PC-9 (cell line): ENCODE data around the gene NADK. TPM values are rescaled to one million over a fixed set of nuclear protein-coding genes. Genes with fewer than 3 reads are reported as not detected.

ENCODE experiments used
- BruUV-seq: library from RNA; stranded (reverse); fragments of 400-500 nt; replicated peaks from 2 replicates; lab custom pipeline; 2021; lab: Mats Ljungman, UMichigan
- CTCF ChIA-PET: fragments of 300-600 bp; sonication (Branson Sonifier 250); formaldehyde crosslinking; loops from one replicate; lab custom pipeline; 2022; ENCODE audit warnings: antibody characterized with exemption; lab: Charles Lee
- POLR2A ChIA-PET: fragments of 300-600 bp; sonication (Branson Sonifier 250); formaldehyde crosslinking; loops from one replicate; lab custom pipeline; 2022; ENCODE audit warnings: antibody characterized with exemption; ENCODE audit not compliant: unreplicated experiment; lab: Charles Lee
- DNase-seq, 2 experiments: peaks; one replicate each; pipeline versions ENCODE4 v3.0.0 to v3.0.0-alpha.2; 2015 to 2022; ENCODE audit warnings: mixed read lengths in 1 of 2
- H2AFZ ChIP-seq: fragments of 200-600 bp; sonication (generic); 2 replicates; pipeline ENCODE4 v1.8.1; 2017; ENCODE audit warnings: antibody characterized with exemption
- H3F3A ChIP-seq: fragments of 200-600 bp; sonication (generic); 2 replicates; pipeline ENCODE4 v1.8.1; 2017; ENCODE audit warnings: antibody characterized with exemption, mild to moderate bottlenecking, low read depth; ENCODE audit not compliant: insufficient read depth
- H3K27ac ChIP-seq: fragments of 200-600 bp; sonication (generic); 2 replicates; pipeline ENCODE4 v1.6.1; 2016; ENCODE audit warnings: mixed run types
- H3K27me3 ChIP-seq: fragments of 200-600 bp; sonication (generic); 2 replicates; pipeline ENCODE4 v1.6.1; 2016; ENCODE audit warnings: low read depth, mixed run types; ENCODE audit not compliant: insufficient read depth
- H3K36me3 ChIP-seq: fragments of 200-600 bp; sonication (generic); 2 replicates; pipeline ENCODE4 v1.6.1; 2016; ENCODE audit warnings: low read depth, mixed run types
- H3K4me1 ChIP-seq: fragments of 200-600 bp; sonication (generic); replicated peaks from 2 replicates; pipeline ENCODE4 v1.6.1; 2016; ENCODE audit warnings: mixed run types; ENCODE audit not compliant: insufficient read depth
- H3K4me2 ChIP-seq: fragments of 200-600 bp; sonication (generic); 2 replicates; pipeline ENCODE4 v1.6.1; 2017; ENCODE audit warnings: mixed run types
- H3K4me3 ChIP-seq: fragments of 200-600 bp; sonication (generic); 2 replicates; pipeline ENCODE4 v1.6.1; 2016; ENCODE audit warnings: mixed run types
- H3K79me2 ChIP-seq: fragments of 200-600 bp; sonication (generic); 2 replicates; pipeline ENCODE4 v1.6.1; 2017; ENCODE audit warnings: low read depth, mixed run types
- H3K9me2 ChIP-seq: fragments of 200-600 bp; sonication (generic); 2 replicates; pipeline ENCODE4 v1.8.1; 2017; ENCODE audit warnings: mild to moderate bottlenecking; ENCODE audit not compliant: insufficient read depth
- H3K9me3 ChIP-seq: fragments of 200-600 bp; sonication (generic); 2 replicates; pipeline ENCODE4 v1.8.1; 2016; ENCODE audit warnings: low read depth; ENCODE audit not compliant: insufficient read depth
- H4K20me1 ChIP-seq: fragments of 200-600 bp; sonication (generic); 2 replicates; pipeline ENCODE4 v1.8.1; 2017; ENCODE audit not compliant: insufficient read depth
- EZH2 ChIP-seq: fragments of 200-600 bp; sonication (generic); IDR thresholded peaks from 2 replicates; pipeline ENCODE4 v1.8.0; 2017; ENCODE audit warnings: antibody characterized with exemption, low read depth
- intact Hi-C: fragments of 100-400 bp; cut with micrococcal nuclease; formaldehyde crosslinking; loops from one replicate; pipeline ENCODE4 v1.10.0; 2022; ENCODE audit not compliant: unreplicated experiment
- total RNA-seq: library from RNA; stranded (reverse); gene quantifications from 2 replicates; pipeline ENCODE4 v1.2.3, GENCODE V29; 2021
- TF ChIP-seq, protein P1 (sequence below): fragments of 200-600 bp; sonication (generic); conservative IDR thresholded peaks from 2 replicates; pipeline ENCODE4 v1.6.1; 2017; ENCODE audit warnings: mixed run types, antibody characterized with exemption, mild to moderate bottlenecking, moderate library complexity

The NADK gene
- total RNA-seq, 1 experiment from 2014 or later = 105 TPM

- Histone ChIP-seq H4K20me1 (peaks cover 11% of the 10 kb centered on the region; the same call in 1 of the 2 replicates), H3F3A (peaks cover 38% of the 10 kb centered on the region), H3K79me2 (peaks cover 34% of the 10 kb centered on the region), H3K4me2 (no peak overlapping the region), H3K27ac (no peak overlapping the region), H3K9me2 (no peaks in the 10 kb centered on the region), H3K36me3 (peaks cover 15% of the 10 kb centered on the region; the same call in 1 of the 2 replicates), H2AFZ (no peak overlapping the region), H3K4me1 (peaks cover 35% of the 10 kb centered on the region), H3K27me3 (no peaks in the 10 kb centered on the region), H3K4me3 (no peak overlapping the region), H3K9me3 (no peaks in the 10 kb centered on the region)
- POLR2A ChIA-PET = no interaction called here
- intact Hi-C loops = no loop called here
- no TSS peak for BruUV-seq
- no peak for DNase-seq
- CTCF ChIA-PET = no interaction called here
- TF ChIP-seq, protein P1, sequence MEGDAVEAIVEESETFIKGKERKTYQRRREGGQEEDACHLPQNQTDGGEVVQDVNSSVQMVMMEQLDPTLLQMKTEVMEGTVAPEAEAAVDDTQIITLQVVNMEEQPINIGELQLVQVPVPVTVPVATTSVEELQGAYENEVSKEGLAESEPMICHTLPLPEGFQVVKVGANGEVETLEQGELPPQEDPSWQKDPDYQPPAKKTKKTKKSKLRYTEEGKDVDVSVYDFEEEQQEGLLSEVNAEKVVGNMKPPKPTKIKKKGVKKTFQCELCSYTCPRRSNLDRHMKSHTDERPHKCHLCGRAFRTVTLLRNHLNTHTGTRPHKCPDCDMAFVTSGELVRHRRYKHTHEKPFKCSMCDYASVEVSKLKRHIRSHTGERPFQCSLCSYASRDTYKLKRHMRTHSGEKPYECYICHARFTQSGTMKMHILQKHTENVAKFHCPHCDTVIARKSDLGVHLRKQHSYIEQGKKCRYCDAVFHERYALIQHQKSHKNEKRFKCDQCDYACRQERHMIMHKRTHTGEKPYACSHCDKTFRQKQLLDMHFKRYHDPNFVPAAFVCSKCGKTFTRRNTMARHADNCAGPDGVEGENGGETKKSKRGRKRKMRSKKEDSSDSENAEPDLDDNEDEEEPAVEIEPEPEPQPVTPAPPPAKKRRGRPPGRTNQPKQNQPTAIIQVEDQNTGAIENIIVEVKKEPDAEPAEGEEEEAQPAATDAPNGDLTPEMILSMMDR = no peak
- TF ChIP-seq EZH2 = no peak
Measured at GRCh38 chr1:1755852-1756251, 22.4 kb downstream of the NADK start.

GRCh38 chr1:1755426-1755825 lies 22.8 kb downstream of the NADK start:
- H3K27ac ChIP-seq = no peak overlapping the region
- DNase-seq = no peak
- H3K9me2 ChIP-seq = no peaks in the 10 kb centered on the region
- no TSS peak for BruUV-seq
- H3K36me3 ChIP-seq = 0 out of 2 replicates have a peak, but pooled peaks cover 10% of the 10 kb centered on the region
- no peaks in the 10 kb centered on the region for H3K9me3 ChIP-seq
- no peak overlapping the region for H2AFZ ChIP-seq
- H3F3A ChIP-seq = peaks cover 33% of the 10 kb centered on the region
- H3K4me3 ChIP-seq = no peak overlapping the region
- intact Hi-C loops = no loop called here
- H3K4me1 ChIP-seq = peaks cover 31% of the 10 kb centered on the region
- ChIA-PET POLR2A (no interaction called here), CTCF (no interaction called here)
- H4K20me1 ChIP-seq = peaks cover 7% of the 10 kb centered on the region; the same call in 1 of the 2 replicates
- H3K4me2 ChIP-seq = no peak overlapping the region
- H3K79me2 ChIP-seq = peaks cover 30% of the 10 kb centered on the region
- no peaks in the 10 kb centered on the region for H3K27me3 ChIP-seq
- TF ChIP-seq EZH2 = no peak
- TF ChIP-seq, protein P1 = no peak

DNA sequence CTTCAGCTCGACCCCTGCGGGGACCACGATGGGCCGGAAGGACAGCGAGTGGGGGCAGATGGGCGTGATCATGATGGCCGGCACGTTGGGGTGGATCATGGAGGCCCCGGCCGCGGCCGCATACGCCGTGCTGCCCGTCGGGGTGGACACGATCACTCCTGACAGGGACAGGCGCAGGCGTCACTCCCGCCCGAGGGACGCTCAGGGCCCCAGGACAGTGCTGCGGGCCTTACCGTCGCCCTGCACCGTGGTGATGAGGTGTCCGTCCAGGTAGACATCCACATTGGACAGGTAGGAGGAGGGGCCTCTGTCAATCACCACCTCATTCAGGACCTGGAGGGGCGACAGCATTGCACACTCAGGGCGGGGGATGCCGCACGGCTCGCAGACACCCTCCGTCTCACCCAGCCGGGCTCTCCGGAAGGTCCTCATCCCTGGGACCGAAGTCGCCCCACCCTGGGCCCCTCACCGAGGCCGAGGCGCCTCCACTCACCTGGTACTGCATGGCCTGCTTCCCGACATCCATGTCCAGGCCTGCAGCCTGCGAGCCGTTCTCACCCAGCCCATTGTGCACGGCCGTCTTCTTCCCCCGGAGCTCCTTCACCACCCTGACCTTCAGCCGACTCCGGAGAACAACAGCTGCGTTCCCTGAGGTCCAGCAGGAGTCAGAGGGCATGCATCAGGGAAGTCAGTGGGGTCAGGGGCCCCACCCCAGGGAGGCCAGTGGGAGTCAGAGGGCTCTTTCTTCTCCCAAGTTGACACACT lies 24.0 kb downstream of the NADK start:
- H3K4me3 ChIP-seq = no peak overlapping the region
- H3K27ac ChIP-seq = no peak overlapping the region
- TF ChIP-seq EZH2 = no peak
- TF ChIP-seq, protein P1 = no peak
- intact Hi-C loops = no loop called here
- ChIA-PET POLR2A (no interaction called here), CTCF (no interaction called here)
- H3K27me3 ChIP-seq = no peaks in the 10 kb centered on the region
- H3K79me2 ChIP-seq = peaks cover 25% of the 10 kb centered on the region
- H4K20me1 ChIP-seq = no peaks in the 10 kb centered on the region
- H3K36me3 ChIP-seq = 0 out of 2 replicates have a peak, but pooled peaks cover 9% of the 10 kb centered on the region
- H3K4me2 ChIP-seq = no peak overlapping the region
- no peaks in the 10 kb centered on the region for H3K9me2 ChIP-seq
- H3F3A ChIP-seq = peaks cover 22% of the 10 kb centered on the region
- no TSS peak for BruUV-seq
- H3K9me3 ChIP-seq = no peaks in the 10 kb centered on the region
- H2AFZ ChIP-seq = no peak overlapping the region
- peaks cover 19% of the 10 kb centered on the region for H3K4me1 ChIP-seq
- no peak for DNase-seq
